HEK293T (cell line): Measurements from ENCODE around the gene PKP2.

Experiments used
- ARNT ChIP-seq: fragments of 450-650 bp; IDR thresholded peaks from 2 replicates; pipeline ENCODE4 v1.6.1; 2017; ENCODE audit warnings: mild to moderate bottlenecking
- BHLHE40 ChIP-seq: fragments of 450-650 bp; IDR thresholded peaks from 2 replicates; pipeline ENCODE4 v1.6.1; 2016; ENCODE audit warnings: mild to moderate bottlenecking, moderate library complexity, borderline replicate concordance
- CTBP1 ChIP-seq: fragments of 450-650 bp; IDR thresholded peaks from 2 replicates; pipeline ENCODE4 v1.6.1; 2016; ENCODE audit warnings: borderline replicate concordance
- FOXM1 ChIP-seq: fragments of 450-650 bp; IDR thresholded peaks from 2 replicates; pipeline ENCODE4 v1.6.1; 2017; ENCODE audit warnings: mild to moderate bottlenecking, borderline replicate concordance
- L3MBTL2 ChIP-seq: fragments of 450-650 bp; conservative IDR thresholded peaks from 2 replicates; pipeline ENCODE4 v1.6.1; 2016; ENCODE audit warnings: mild to moderate bottlenecking
- LEF1 ChIP-seq: fragments of 450-650 bp; IDR thresholded peaks from 2 replicates; pipeline ENCODE4 v1.6.1; 2017; ENCODE audit warnings: mild to moderate bottlenecking, borderline replicate concordance
- PKNOX1 ChIP-seq: fragments of 450-650 bp; IDR thresholded peaks from 2 replicates; pipeline ENCODE4 v1.6.1; 2016
- TARDBP ChIP-seq: fragments of 450-650 bp; IDR thresholded peaks from 2 replicates; pipeline ENCODE4 v1.6.1; 2016
- ZNF384 ChIP-seq: fragments of 450-650 bp; IDR thresholded peaks from 2 replicates; pipeline ENCODE4 v1.6.1; 2016

DNA sequence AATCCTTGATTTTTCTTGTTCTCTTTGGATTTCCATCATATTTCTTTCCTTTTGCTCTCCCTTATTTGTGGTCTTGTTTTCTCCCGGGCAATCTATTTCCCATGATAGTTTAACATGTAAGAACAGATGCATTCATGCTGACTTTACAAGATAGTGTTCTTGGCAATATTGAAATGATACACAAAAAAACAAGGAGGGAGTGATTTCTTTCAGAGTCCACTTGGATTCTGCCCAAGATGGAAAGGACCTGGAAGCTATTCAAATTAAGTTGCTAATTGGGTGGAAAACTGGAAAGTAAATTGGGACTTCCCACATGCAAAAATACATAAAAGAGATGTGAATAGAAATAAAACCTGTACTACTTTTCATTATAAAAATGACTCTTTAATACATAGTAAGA is 126.4 kb downstream of the PKP2 start:
- TF ChIP-seq L3MBTL2 = no peak
- no peak for TF ChIP-seq ARNT
- no peak for TF ChIP-seq ZNF384
- no peak for TF ChIP-seq FOXM1
- TF ChIP-seq PKNOX1 = no peak
- no peak for TF ChIP-seq BHLHE40
- TF ChIP-seq LEF1 = no peak
- TF ChIP-seq TARDBP = no peak
- no peak for TF ChIP-seq CTBP1
